Suprapubic skin (tissue), 4 donors: ENCODE measurements around the gene SOX6. TPM values are rescaled to one million over a fixed set of nuclear protein-coding genes. Genes with fewer than 3 reads are reported as not detected.

Experiments
- DNase-seq, 2 donors: peaks; one replicate each; pipeline ENCODE4 v3.0.0-alpha.2; 2019; ENCODE audit warnings: low spot score in 2 of 2
- H3K27ac ChIP-seq: fragments of 200-600 bp; sonication (generic); one replicate; pipeline ENCODE4 v1.5.1; 2019
- H3K27me3 ChIP-seq: fragments of 200-600 bp; sonication (generic); one replicate; pipeline ENCODE4 v1.5.1; 2019
- H3K36me3 ChIP-seq: fragments of 200-600 bp; sonication (generic); one replicate; pipeline ENCODE4 v1.5.1; 2019
- H3K4me1 ChIP-seq: fragments of 200-600 bp; sonication (generic); one replicate; pipeline ENCODE4 v1.5.1; 2019
- H3K4me3 ChIP-seq: fragments of 200-600 bp; sonication (generic); one replicate; pipeline ENCODE4 v1.5.1; 2019; ENCODE audit warnings: mild to moderate bottlenecking
- H3K9me3 ChIP-seq: fragments of 200-600 bp; sonication (generic); one replicate; pipeline ENCODE4 v1.5.1; 2019
- CTCF ChIP-seq, 2 donors: fragments of 200-600 bp in 1 of 2; fragments of 450-650 bp in 1 of 2; sonication (generic) in 1 of 2; IDR thresholded peaks; one replicate each; pipeline ENCODE4 v1.5.1; 2016 to 2019; ENCODE audit warnings: antibody characterized with exemption in 2 of 2, mild to moderate bottlenecking in 1 of 2, moderate library complexity in 1 of 2
- EP300 ChIP-seq: sonication (generic); formaldehyde crosslinking; IDR thresholded peaks from one replicate; pipeline ENCODE4 v1.6.1; 2017; ENCODE audit warnings: antibody characterized with exemption
- POLR2A ChIP-seq, 2 donors: fragments of 450-650 bp; IDR thresholded peaks; one replicate each; pipeline ENCODE4 v1.6.1; 2017; ENCODE audit warnings: antibody characterized with exemption in 2 of 2, mild to moderate bottlenecking in 2 of 2, moderate library complexity in 2 of 2
- POLR2AphosphoS5 ChIP-seq, 3 donors: sonication (generic); formaldehyde crosslinking; IDR thresholded peaks; one replicate each; pipeline ENCODE4 v1.6.1; 2017; ENCODE audit warnings: antibody characterized with exemption in 3 of 3
- WGBS: methylation state at CpG from one replicate; pipeline ENCODE4 v1.1.5; 2018; 5-methylcytosine and 5-hydroxymethylcytosine counted together
- total RNA-seq, 4 donors: library from RNA; depleted of rRNA; stranded (reverse); fragments of >200 nt; gene quantifications; one replicate each; pipeline ENCODE4 v1.1.0, GENCODE V29; 2016

Gene SOX6
- total RNA-seq, 4 donors from 2014 or later, result 12.1 to 32.0 (median 23.8) TPM

- TF ChIP-seq POLR2A (IDR thresholded peaks at IDR 0.05) (no peak), EP300 (no peak), CTCF (IDR thresholded peaks at IDR 0.05) (no peak), POLR2AphosphoS5 (IDR thresholded peaks at IDR 0.05) (no peak)
- 94% methylated on average over 3 of the region's 3 CpGs for WGBS
- Histone ChIP-seq H3K27me3 (no peaks in the 10 kb centered on the region), H3K9me3 (no peaks in the 10 kb centered on the region), H3K36me3 (no peaks in the 10 kb centered on the region), H3K4me1 (no peaks in the 10 kb centered on the region), H3K4me3 (no peak overlapping the region), H3K27ac (no peak overlapping the region)
- no peak for DNase-seq
Observed at GRCh38 chr11:16341853-16342252, 14.5 kb downstream of the SOX6 start.

- TF ChIP-seq POLR2A (IDR thresholded peaks at IDR 0.05), result no peak
- TF ChIP-seq EP300, result no peak
- TF ChIP-seq CTCF (IDR thresholded peaks at IDR 0.05), result no peak
- no peak for TF ChIP-seq POLR2AphosphoS5 (IDR thresholded peaks at IDR 0.05)
- Histone ChIP-seq H3K4me3 (no peak overlapping the region), H3K9me3 (no peaks in the 10 kb centered on the region), H3K36me3 (no peaks in the 10 kb centered on the region), H3K27ac (no peak overlapping the region), H3K27me3 (no peaks in the 10 kb centered on the region), H3K4me1 (no peaks in the 10 kb centered on the region)
- no peak for DNase-seq
- WGBS, result 77% methylated on average over 1 of the region's 1 CpG
Observed at GRCh38 chr11:16338393-16338792, 18.0 kb downstream of the SOX6 start.

GRCh38 chr11:16337421-16338213 is 18.7 kb downstream of the SOX6 start:
- TF ChIP-seq CTCF (IDR thresholded peaks at IDR 0.05) (no peak), EP300 (no peak), POLR2A (IDR thresholded peaks at IDR 0.05) (no peak), POLR2AphosphoS5 (IDR thresholded peaks at IDR 0.05) (no peak)
- 89% methylated on average over 1 of the region's 1 CpG for WGBS
- H3K9me3 ChIP-seq, result no peaks in the 10 kb centered on the region
- H3K36me3 ChIP-seq, result no peaks in the 10 kb centered on the region
- DNase-seq, result no peak
- H3K4me1 ChIP-seq, result no peaks in the 10 kb centered on the region
- no peak overlapping the region for H3K4me3 ChIP-seq
- no peak overlapping the region for H3K27ac ChIP-seq
- H3K27me3 ChIP-seq, result no peaks in the 10 kb centered on the region

GRCh38 chr11:16336721-16337120 is 19.6 kb downstream of the SOX6 start:
- no peak overlapping the region for H3K4me3 ChIP-seq
- H3K27me3 ChIP-seq, result no peaks in the 10 kb centered on the region
- no peaks in the 10 kb centered on the region for H3K9me3 ChIP-seq

More at GRCh38 chr11:16336721-16337120, 19.6 kb downstream of the SOX6 start:
- DNase-seq, result no peak
- no peaks in the 10 kb centered on the region for H3K4me1 ChIP-seq
- no peaks in the 10 kb centered on the region for H3K36me3 ChIP-seq
- H3K27ac ChIP-seq, result no peak overlapping the region
- TF ChIP-seq CTCF (IDR thresholded peaks at IDR 0.05), result no peak
- no peak for TF ChIP-seq EP300
- TF ChIP-seq POLR2AphosphoS5 (IDR thresholded peaks at IDR 0.05), result no peak
